IMR-90 (cell line): Measurements from ENCODE around the gene SMTN. TPM values are rescaled to one million over a fixed set of nuclear protein-coding genes. Genes with fewer than 3 reads are reported as not detected.

Source experiments
- ATAC-seq: fragments of 200-7000 bp; cut with Tn5 transposase; 2 replicates; pipeline ENCODE4 v1.9.1; 2020; ENCODE audit warnings: low read depth, mild to moderate bottlenecking, moderate library complexity
- BruUV-seq: library from RNA; stranded (reverse); fragments of 400-500 nt; replicated peaks from 2 replicates; lab custom pipeline; 2021; lab: Mats Ljungman, UMichigan
- CTCF ChIA-PET: fragments of 300-600 bp; formaldehyde crosslinking; extraction: SDS; loops from one replicate; lab custom pipeline; 2021; ENCODE audit warnings: antibody characterized with exemption; lab: Yijun Ruan, JAX
- POLR2A ChIA-PET: fragments of 300-600 bp; sonication (Branson Sonifier 250); formaldehyde crosslinking; loops from one replicate; lab custom pipeline; 2022; ENCODE audit warnings: antibody characterized with exemption; ENCODE audit not compliant: unreplicated experiment; lab: Charles Lee
- DNase-seq: peaks from one replicate; pipeline ENCODE4 v3.0.0; 2013
- H2AFZ ChIP-seq: replicated peaks from 2 replicates; pipeline ENCODE3; 2013; ENCODE audit warnings: low read length, mild to moderate bottlenecking; ENCODE audit not compliant: poor library complexity
- H2AK5ac ChIP-seq: 2 replicates; pipeline ENCODE4 v1.6.1; 2013; ENCODE audit warnings: low read depth, low read length, inconsistent platforms
- H2AK9ac ChIP-seq: replicated peaks from 2 replicates; pipeline ENCODE3; 2013; ENCODE audit warnings: mild to moderate bottlenecking, low read depth, low read length, moderate library complexity; ENCODE audit not compliant: poor library complexity
- H2BK120ac ChIP-seq: 2 replicates; pipeline ENCODE4 v1.6.1; 2013; ENCODE audit warnings: low read depth, low read length, inconsistent platforms
- H2BK15ac ChIP-seq: 3 replicates; pipeline ENCODE4 v1.6.1; 2013; ENCODE audit warnings: low read depth, low read length, inconsistent platforms
- H2BK20ac ChIP-seq: 2 replicates; pipeline ENCODE4 v1.6.1; 2013; ENCODE audit warnings: low read depth, mild to moderate bottlenecking, inconsistent platforms, low read length, moderate library complexity
- H2BK5ac ChIP-seq: 2 replicates; pipeline ENCODE4 v1.6.1; 2013; ENCODE audit warnings: mild to moderate bottlenecking, low read depth, low read length, inconsistent platforms; ENCODE audit not compliant: poor library complexity, severe bottlenecking
- H3K14ac ChIP-seq: replicated peaks from 2 replicates; pipeline ENCODE4 v1.6.1; 2013; ENCODE audit warnings: low read depth, low read length, inconsistent platforms
- H3K18ac ChIP-seq: 2 replicates; pipeline ENCODE4 v1.6.1; 2013; ENCODE audit warnings: low read depth, low read length, control low read depth
- H3K23ac ChIP-seq: 2 replicates; pipeline ENCODE4 v1.6.1; 2013; ENCODE audit warnings: low read depth, low read length, inconsistent platforms
- H3K27ac ChIP-seq: 2 replicates; pipeline ENCODE4 v1.5.1; 2013; ENCODE audit warnings: mild to moderate bottlenecking, control low read depth, low read length; ENCODE audit not compliant: insufficient read depth
- H3K27me3 ChIP-seq: 2 replicates; pipeline ENCODE4 v1.6.1; 2013; ENCODE audit warnings: low read length; ENCODE audit not compliant: control insufficient read depth, insufficient read depth
- H3K36me3 ChIP-seq: 2 replicates; pipeline ENCODE4 v1.6.1; 2013; ENCODE audit warnings: low read length, mixed read lengths; ENCODE audit not compliant: control insufficient read depth, insufficient read depth
- H3K4ac ChIP-seq: 2 replicates; pipeline ENCODE4 v1.6.1; 2013; ENCODE audit warnings: low read depth, low read length, inconsistent platforms
- H3K4me1 ChIP-seq: 2 replicates; pipeline ENCODE4 v1.6.1; 2013; ENCODE audit warnings: low read length, mixed read lengths; ENCODE audit not compliant: control insufficient read depth, insufficient read depth
- H3K4me2 ChIP-seq: 2 replicates; pipeline ENCODE4 v1.6.1; 2013; ENCODE audit warnings: low read depth, mild to moderate bottlenecking, control low read depth, low read length, moderate library complexity
- H3K4me3 ChIP-seq: 2 replicates; pipeline ENCODE4 v1.5.1; 2013; ENCODE audit warnings: low read depth, mild to moderate bottlenecking, control low read depth, low read length, moderate library complexity; ENCODE audit not compliant: insufficient read depth
- H3K56ac ChIP-seq: 2 replicates; pipeline ENCODE4 v1.6.1; 2013; ENCODE audit warnings: low read length, inconsistent platforms; ENCODE audit not compliant: insufficient read depth; ENCODE audit errors: extremely low read depth
- H3K79me1 ChIP-seq, 2 experiments: 2 replicates each; pipeline ENCODE4 v1.6.1; 2013; ENCODE audit warnings: low read length in 2 of 2, inconsistent platforms in 1 of 2, low read depth in 1 of 2
- H3K9ac ChIP-seq: 2 replicates; pipeline ENCODE4 v1.6.1; 2013; ENCODE audit warnings: low read depth, low read length, control low read depth
- H3K9me1 ChIP-seq: 2 replicates; pipeline ENCODE4 v1.6.1; 2013; ENCODE audit warnings: low read length, inconsistent platforms; ENCODE audit not compliant: insufficient read depth
- H3K9me3 ChIP-seq: 2 replicates; pipeline ENCODE4 v1.6.1; 2013; ENCODE audit warnings: low read length; ENCODE audit not compliant: control insufficient read depth, insufficient read depth
- H4K20me1 ChIP-seq: 2 replicates; pipeline ENCODE4 v1.6.1; 2013; ENCODE audit warnings: low read length, inconsistent platforms; ENCODE audit not compliant: insufficient read depth
- H4K5ac ChIP-seq: 2 replicates; pipeline ENCODE4 v1.6.1; 2013; ENCODE audit warnings: mild to moderate bottlenecking, low read depth, low read length, control low read depth
- H4K8ac ChIP-seq, 2 experiments: 2 replicates each; pipeline ENCODE4 v1.6.1; 2013; ENCODE audit warnings: low read depth in 2 of 2, low read length in 2 of 2, control low read depth in 1 of 2, inconsistent platforms in 1 of 2
- H4K91ac ChIP-seq: 2 replicates; pipeline ENCODE4 v1.6.1; 2013; ENCODE audit warnings: low read depth, low read length, inconsistent platforms; ENCODE audit not compliant: insufficient read depth
- BHLHE40 ChIP-seq: fragments of 150-350 bp; IDR thresholded peaks from 2 replicates; pipeline ENCODE4 v1.6.1; 2016; ENCODE audit warnings: mild to moderate bottlenecking, low read depth, low read length
- CEBPB ChIP-seq: IDR thresholded peaks from 2 replicates; pipeline ENCODE4 v1.6.1; 2012; ENCODE audit warnings: low read depth, low read length, improper control_type of control experiment
- CHD1 ChIP-seq: IDR thresholded peaks from 2 replicates; pipeline ENCODE4 v1.6.1; 2012; ENCODE audit warnings: low read depth, low read length, improper control_type of control experiment
- CTCF ChIP-seq: conservative IDR thresholded peaks from 2 replicates; pipeline ENCODE4 v1.5.1; 2012; ENCODE audit warnings: mild to moderate bottlenecking, low read depth, low read length, improper control_type of control experiment
- FOS ChIP-seq: fragments of 150-350 bp; IDR thresholded peaks from 2 replicates; pipeline ENCODE4 v1.6.1; 2016; ENCODE audit warnings: low read depth, low read length
- MAFK ChIP-seq: IDR thresholded peaks from 2 replicates; pipeline ENCODE4 v1.6.1; 2012; ENCODE audit warnings: low read depth, low read length, improper control_type of control experiment
- MAZ ChIP-seq: IDR thresholded peaks from 2 replicates; pipeline ENCODE4 v1.6.1; 2012; ENCODE audit warnings: low read depth, mild to moderate bottlenecking, low read length, improper control_type of control experiment, moderate library complexity, borderline replicate concordance
- MXI1 ChIP-seq: IDR thresholded peaks from 2 replicates; pipeline ENCODE4 v1.6.1; 2012; ENCODE audit warnings: low read depth, mild to moderate bottlenecking, low read length, moderate library complexity, borderline replicate concordance
- NFE2L2 ChIP-seq: fragments of 150-350 bp; IDR thresholded peaks from 2 replicates; pipeline ENCODE4 v1.6.1; 2016; ENCODE audit warnings: low read depth, mild to moderate bottlenecking, low read length
- RCOR1 ChIP-seq: IDR thresholded peaks from 2 replicates; pipeline ENCODE4 v1.6.1; 2012; ENCODE audit warnings: mild to moderate bottlenecking, low read length, improper control_type of control experiment; ENCODE audit not compliant: insufficient replicate concordance
- RFX5 ChIP-seq: IDR thresholded peaks from 2 replicates; pipeline ENCODE4 v1.8.0; 2012; ENCODE audit warnings: low read depth, mild to moderate bottlenecking, low read length, moderate library complexity
- SMC3 ChIP-seq: fragments of 150-350 bp; IDR thresholded peaks from 2 replicates; pipeline ENCODE4 v1.6.1; 2016; ENCODE audit warnings: low read depth, mild to moderate bottlenecking, antibody characterized with exemption, low read length, moderate library complexity
- WGBS, 2 experiments: methylation state at CpG; one replicate each; pipeline versions ENCODE4 v1.1.5 to v1.1.7; 2013; ENCODE audit warnings: missing lambda C conversion rate in 2 of 2; ENCODE audit not compliant: insufficient read length in 1 of 2; ENCODE audit errors: extremely low coverage in 2 of 2; 5-methylcytosine and 5-hydroxymethylcytosine counted together
- dilution Hi-C: fragments of 300-500 bp; cut with HindIII; formaldehyde crosslinking; loops from one replicate; pipeline ENCODE4 v1.14.3; 2018; ENCODE audit warnings: low sequenced_read_pairs; ENCODE audit not compliant: unreplicated experiment
- in situ Hi-C: fragments of 300-500 bp; cut with MboI; formaldehyde crosslinking; loops from 3 replicates; pipeline ENCODE4 v1.14.3; 2019; ENCODE audit warnings: low sequenced_read_pairs, inconsistent platforms, mixed read lengths
- intact Hi-C: fragments of 100-400 bp; cut with micrococcal nuclease; formaldehyde crosslinking; loops from 2 replicates; pipeline ENCODE4 v1.10.0; 2022
- polyA plus RNA-seq, 3 experiments: library from polyadenylated mRNA; depleted of rRNA; stranded (reverse); fragments of >200 nt; gene quantifications; 2 replicates each; pipeline ENCODE4 v1.2.3, GENCODE V29; 2012; ENCODE audit warnings: low replicate concordance in 1 of 3
- total RNA-seq: library from RNA; depleted of rRNA; stranded (reverse); fragments of >200 nt; gene quantifications from 2 replicates; pipeline ENCODE4 v1.2.3, GENCODE V29; 2012
- TF ChIP-seq, protein P1 (sequence below): fragments of 150-350 bp; IDR thresholded peaks from 2 replicates; pipeline ENCODE4 v1.6.1; 2016; ENCODE audit warnings: low read depth, mild to moderate bottlenecking, low read length, moderate library complexity, borderline replicate concordance

SMTN gene
- total and polyA plus RNA-seq, 2 of the 4 experiments (the other 2 are of a cell fraction) = 53.6 to 63.7 TPM

- intact Hi-C loops (no loop called here), in situ Hi-C loops (no loop called here), dilution Hi-C loops (no loop called here)
- Histone ChIP-seq H3K9ac (peak overlapping the region; percentile 95), H3K14ac (peak overlapping the region; percentile 98), H3K79me1 (peaks cover 31 to 86% of the 10 kb centered on the region in 2 experiments), H2AK9ac (peak overlapping the region; percentile 92), H4K8ac (peak overlapping the region; percentile 88 to 90), H3K23ac (peak overlapping the region; percentile 98), H3K27me3 (no peaks in the 10 kb centered on the region), H4K20me1 (peaks cover 15% of the 10 kb centered on the region), H2BK120ac (peak overlapping the region; percentile 77), H2AFZ (peak overlapping the region; percentile 85), H3K27ac (peak overlapping the region; percentile 97), H2BK5ac (peak overlapping the region; percentile 89), H2AK5ac (peak overlapping the region; percentile 99), H3K9me3 (no peaks in the 10 kb centered on the region), H3K18ac (peak overlapping the region; percentile 73), H3K56ac (peak overlapping the region; percentile 88), H2BK20ac (peak overlapping the region; percentile 57; the same call in 1 of the 2 replicates), H3K4me2 (peak overlapping the region; percentile 99), H4K5ac (peak overlapping the region; percentile 95), H2BK15ac (peak overlapping the region; percentile 94; the same call in 2 of the 3 replicates), H3K4ac (peak overlapping the region; percentile 99), H3K4me3 (peak overlapping the region; percentile 80), H4K91ac (peak overlapping the region; percentile 97), H3K36me3 (peaks cover 31% of the 10 kb centered on the region), H3K4me1 (peaks cover 26% of the 10 kb centered on the region), H3K9me1 (peaks cover 18% of the 10 kb centered on the region)
- ATAC-seq (peak; percentile 2), DNase-seq (no peak)
- 0% methylated on average over 4 of the region's 18 CpGs; no CpG with 5 or more reads in 1 of the 2 experiments for WGBS, 2 experiments
- CTCF ChIA-PET = interaction anchor here (0.6 to 4.0 kb wide), 3 partner anchors 48 to 131 kb away, joined by 3 to 10 read pairs (median 3); no protein-coding TSS in a partner anchor
- no peak for TF ChIP-seq MXI1
- TF ChIP-seq MAZ = no peak
- TF ChIP-seq RFX5 = no peak
- no peak for TF ChIP-seq NFE2L2
- no peak for TF ChIP-seq SMC3
- no peak for TF ChIP-seq CTCF
- TF ChIP-seq, protein P1, sequence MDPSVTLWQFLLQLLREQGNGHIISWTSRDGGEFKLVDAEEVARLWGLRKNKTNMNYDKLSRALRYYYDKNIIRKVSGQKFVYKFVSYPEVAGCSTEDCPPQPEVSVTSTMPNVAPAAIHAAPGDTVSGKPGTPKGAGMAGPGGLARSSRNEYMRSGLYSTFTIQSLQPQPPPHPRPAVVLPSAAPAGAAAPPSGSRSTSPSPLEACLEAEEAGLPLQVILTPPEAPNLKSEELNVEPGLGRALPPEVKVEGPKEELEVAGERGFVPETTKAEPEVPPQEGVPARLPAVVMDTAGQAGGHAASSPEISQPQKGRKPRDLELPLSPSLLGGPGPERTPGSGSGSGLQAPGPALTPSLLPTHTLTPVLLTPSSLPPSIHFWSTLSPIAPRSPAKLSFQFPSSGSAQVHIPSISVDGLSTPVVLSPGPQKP = no peak
- TF ChIP-seq CEBPB = no peak
- no peak for TF ChIP-seq RCOR1
- no peak for TF ChIP-seq CHD1
- no peak for TF ChIP-seq FOS
- TF ChIP-seq MAFK = no peak
- TF ChIP-seq BHLHE40 = no peak
- POLR2A ChIA-PET = interaction anchor here (0.7 kb wide), 1 partner anchor 17 kb away, joined by 3 read pairs; no protein-coding TSS in a partner anchor
- TSS peak; percentile 79 for BruUV-seq
Measured at GRCh38 chr22:31083923-31084810, 3.0 kb downstream of the SMTN start.
